A549 (cell line): ENCODE data around the gene DEFB123. TPM values are rescaled to one million over a fixed set of nuclear protein-coding genes. Genes with fewer than 3 reads are reported as not detected.

Source experiments
- ATAC-seq, 2 experiments: fragments of 200-7000 bp in 1 of 2; fragments of >200 bp in 1 of 2; cut with Nextera tagmentation in 1 of 2; cut with Tn5 transposase in 1 of 2; 3 replicates each; pipeline versions ENCODE4 v1.8.0 to v1.9.1; 2018 to 2020; ENCODE audit warnings: mild to moderate bottlenecking in 1 of 2, moderate library complexity in 1 of 2
- CTCF ChIA-PET: fragments of 300-600 bp; sonication (Branson Sonifier 250); formaldehyde crosslinking; extraction: SDS; loops from one replicate; lab custom pipeline; 2021; ENCODE audit warnings: antibody characterized with exemption, inconsistent platforms; lab: Yijun Ruan, JAX
- POLR2A ChIA-PET: fragments of 350-600 bp; formaldehyde crosslinking; extraction: SDS; loops from one replicate; lab custom pipeline; 2021; ENCODE audit warnings: antibody characterized with exemption, inconsistent platforms; lab: Yijun Ruan, JAX
- DNase-seq, 2 experiments: peaks; one replicate each; pipeline versions ENCODE4 v3.0.0 to v3.0.0-alpha.2; 2011 to 2016; ENCODE audit warnings: low read depth in 1 of 2, low spot score in 1 of 2
- FAIRE-seq: peaks from 2 replicates; lab custom pipeline; 2011; peaks lifted over from hg19 to GRCh38; lab: Jason Lieb, UNC
- H3K27ac ChIP-seq, 2 experiments: fragments of >200 bp; sonication (Bioruptor Twin); formaldehyde crosslinking; 3 replicates each; pipeline ENCODE4 v1.5.1; 2016 to 2017
- H3K4me1 ChIP-seq: fragments of >200 bp; sonication (Bioruptor Twin); formaldehyde crosslinking; 3 replicates; pipeline ENCODE4 v1.6.1; 2016
- H3K4me2 ChIP-seq: fragments of >200 bp; sonication (Bioruptor Twin); formaldehyde crosslinking; 3 replicates; pipeline ENCODE4 v1.6.1; 2016
- H3K4me3 ChIP-seq: fragments of >200 bp; sonication (Bioruptor Twin); formaldehyde crosslinking; 3 replicates; pipeline ENCODE4 v1.5.1; 2016
- H3K9me3 ChIP-seq: fragments of >200 bp; sonication (Bioruptor Twin); formaldehyde crosslinking; 3 replicates; pipeline ENCODE4 v1.6.1; 2016
- CBX2 ChIP-seq: fragments of 200-600 bp; sonication (generic); IDR thresholded peaks from 2 replicates; pipeline ENCODE4 v1.6.1; 2016; ENCODE audit warnings: low read depth, mild to moderate bottlenecking, borderline replicate concordance
- CHD2 ChIP-seq: fragments of 150-350 bp; IDR thresholded peaks from 2 replicates; pipeline ENCODE4 v1.6.1; 2014; ENCODE audit warnings: low read length; ENCODE audit not compliant: partially characterized antibody
- CHD4 ChIP-seq: fragments of 200-600 bp; sonication (generic); IDR thresholded peaks from 2 replicates; pipeline ENCODE4 v1.6.1; 2016; ENCODE audit warnings: antibody characterized with exemption, mild to moderate bottlenecking, borderline replicate concordance
- EHF ChIP-seq: fragments of 250-450 bp; sonication (Bioruptor Pico); IDR thresholded peaks from 2 replicates; pipeline ENCODE4 v1.5.0; 2020; ENCODE audit warnings: mild to moderate bottlenecking
- EHMT2 ChIP-seq: fragments of 200-600 bp; sonication (generic); IDR thresholded peaks from 2 replicates; pipeline ENCODE4 v1.6.1; 2016; ENCODE audit warnings: antibody characterized with exemption, low read depth, mild to moderate bottlenecking, moderate library complexity
- ELK1 ChIP-seq: fragments of 150-350 bp; IDR thresholded peaks from 2 replicates; pipeline ENCODE4 v1.6.1; 2014; ENCODE audit warnings: low read depth, mild to moderate bottlenecking, low read length
- FOSL2 ChIP-seq, 2 experiments: fragments of 450-650 bp in 1 of 2; fragments of >200 bp in 1 of 2; sonication (Bioruptor Twin) in 1 of 2; formaldehyde crosslinking; IDR thresholded peaks; 2 replicates each; pipeline versions ENCODE4 v1.5.0 to v1.6.1; 2016 to 2020; ENCODE audit warnings: mild to moderate bottlenecking in 1 of 2, moderate library complexity in 1 of 2
- GATA3 ChIP-seq: IDR thresholded peaks from 2 replicates; pipeline ENCODE4 v1.6.1; 2012; ENCODE audit warnings: borderline replicate concordance
- HDAC2 ChIP-seq: fragments of 200-600 bp; sonication (generic); IDR thresholded peaks from 2 replicates; pipeline ENCODE4 v1.6.1; 2016
- HEYL ChIP-seq: fragments of 250-450 bp; sonication (Bioruptor Pico); IDR thresholded peaks from 2 replicates; pipeline ENCODE4 v1.8.0; 2021; ENCODE audit warnings: mild to moderate bottlenecking, moderate library complexity
- HOXB5 ChIP-seq: fragments of 250-450 bp; sonication (Bioruptor Pico); IDR thresholded peaks from 2 replicates; pipeline ENCODE4 v1.5.0; 2020; ENCODE audit warnings: mild to moderate bottlenecking, moderate library complexity
- JUN ChIP-seq, 2 experiments: fragments of >200 bp; sonication (Bioruptor Twin); formaldehyde crosslinking; IDR thresholded peaks; 2 replicates in 1 of 2; 3 replicates in 1 of 2; pipeline ENCODE4 v1.6.1; 2016 to 2017
- MAX ChIP-seq: IDR thresholded peaks from 2 replicates; pipeline ENCODE4 v1.6.1; 2012
- PHF8 ChIP-seq: fragments of 200-600 bp; sonication (generic); IDR thresholded peaks from 2 replicates; pipeline ENCODE4 v1.6.1; 2016; ENCODE audit warnings: low read depth, mild to moderate bottlenecking, antibody characterized with exemption, moderate library complexity, borderline replicate concordance
- RAD21 ChIP-seq, 2 experiments: fragments of >200 bp in 1 of 2; sonication (Bioruptor Twin) in 1 of 2; formaldehyde crosslinking in 1 of 2; IDR thresholded peaks in 1 of 2; conservative IDR thresholded peaks in 1 of 2; 2 replicates in 1 of 2; 3 replicates in 1 of 2; pipeline ENCODE4 v1.6.1; 2012 to 2018; ENCODE audit warnings: inconsistent platforms in 1 of 2
- TFCP2L1 ChIP-seq: fragments of 250-450 bp; sonication (Bioruptor Pico); IDR thresholded peaks from 2 replicates; pipeline ENCODE4 v1.5.0; 2021; ENCODE audit warnings: mild to moderate bottlenecking
- WGBS: methylation state at CpG from one replicate; pipeline ENCODE4 v1.1.6; 2017; ENCODE audit errors: missing lambda C conversion rate; 5-methylcytosine and 5-hydroxymethylcytosine counted together
- polyA plus RNA-seq, 4 experiments: library from polyadenylated mRNA; depleted of rRNA in 3 of 4; stranded (reverse); fragments of >200 nt; fragmentation: RNase III in 1 of 4; extraction: RNeasy Plus Mini Kit Qiagen cat#74134 plus additional on column Dnase treatment in 1 of 4; gene quantifications; 2 replicates in 3 of 4; 3 replicates in 1 of 4; pipeline ENCODE4 v1.2.3, GENCODE V29; 2011 to 2017
- TF ChIP-seq, protein P1 (sequence below): IDR thresholded peaks from 2 replicates; pipeline ENCODE4 v1.6.1; 2012; ENCODE audit warnings: low read depth, borderline replicate concordance

DEFB123 gene
- polyA plus RNA-seq, 2 of the 4 experiments (the other 2 are of a cell fraction): not detected

- TF ChIP-seq HOXB5 (CRISPR knock-in tag) (no peak), EHMT2 (no peak), RAD21 (conservative IDR thresholded peaks at IDR 0.05 in 1 of 2, IDR thresholded peaks at IDR 0.05 in 1 of 2) (no peak), CBX2 (no peak)
Observed at GRCh38 chr20:31476643-31477215, 36.3 kb downstream of the DEFB123 start (continued).

DNA sequence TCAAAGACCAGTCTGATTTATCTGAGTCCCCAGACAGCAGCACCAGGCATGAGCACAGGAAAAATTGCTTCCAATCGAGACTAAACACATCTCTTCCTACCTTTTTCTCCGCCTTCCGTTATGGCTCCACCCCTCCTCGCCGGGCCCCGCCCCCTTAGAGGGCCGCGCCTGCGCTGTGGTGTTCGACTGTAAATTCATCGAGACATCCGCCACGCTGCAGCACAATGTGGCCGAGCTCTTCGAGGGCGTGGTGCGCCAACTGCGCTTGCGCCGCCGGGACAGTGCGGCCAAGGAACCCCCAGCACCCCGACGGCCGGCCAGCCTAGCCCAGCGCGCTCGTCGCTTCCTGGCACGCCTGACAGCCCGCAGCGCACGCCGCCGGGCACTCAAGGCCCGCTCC, 43.6 kb downstream of the DEFB123 start:
- POLR2A ChIA-PET: no interaction called here
- Histone ChIP-seq H3K4me2 (0 out of 3 replicates have a peak overlapping the region, but pooled peaks have one; percentile 21), H3K27ac (no peak overlapping the region), H3K4me3 (no peak overlapping the region), H3K9me3 (no peaks in the 10 kb centered on the region), H3K4me1 (no peaks in the 10 kb centered on the region)
- no peak for FAIRE-seq
- DNase-seq: peak in 1 of 2 experiments; percentile 42
- WGBS: 57% methylated on average over 25 of the region's 36 CpGs
- ATAC-seq: peak in 1 of 2 experiments; percentile 70; a peak in 3 of 6 replicates
- CTCF ChIA-PET: interaction anchor here (0.6 to 4.2 kb wide), 3 partner anchors 19 to 157 kb away, joined by 4 to 30 read pairs (median 23); no protein-coding TSS in a partner anchor
- TF ChIP-seq GATA3 (no peak), MAX (peak; percentile 49; the same call in 1 of the 2 replicates)
- TF ChIP-seq, protein P1, sequence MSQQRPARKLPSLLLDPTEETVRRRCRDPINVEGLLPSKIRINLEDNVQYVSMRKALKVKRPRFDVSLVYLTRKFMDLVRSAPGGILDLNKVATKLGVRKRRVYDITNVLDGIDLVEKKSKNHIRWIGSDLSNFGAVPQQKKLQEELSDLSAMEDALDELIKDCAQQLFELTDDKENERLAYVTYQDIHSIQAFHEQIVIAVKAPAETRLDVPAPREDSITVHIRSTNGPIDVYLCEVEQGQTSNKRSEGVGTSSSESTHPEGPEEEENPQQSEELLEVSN: peak; percentile 63; the same call in 1 of the 2 replicates

- ChIA-PET POLR2A (no interaction called here), CTCF (interaction anchor here (0.6 to 6.9 kb wide), 3 partner anchors 17 to 452 kb away, joined by 3 to 53 read pairs (median 3); no protein-coding TSS in a partner anchor)
- DNase-seq: no peak
- no peak overlapping the region for H3K4me2 ChIP-seq
- no peak overlapping the region for H3K4me3 ChIP-seq
- ATAC-seq: no peak
- TF ChIP-seq EHF (CRISPR knock-in tag): no peak
- TF ChIP-seq JUN (IDR thresholded peaks at IDR 0.05): no peak
- no peak for TF ChIP-seq ELK1
- no peak for TF ChIP-seq HDAC2
- TF ChIP-seq PHF8: no peak
- TF ChIP-seq FOSL2 (IDR thresholded peaks at IDR 0.05): no peak
- TF ChIP-seq FOSL2 (CRISPR knock-in tag; IDR thresholded peaks at IDR 0.05): no peak
- no peak for TF ChIP-seq CHD2
- no peak for TF ChIP-seq RAD21 (conservative IDR thresholded peaks at IDR 0.05 in 1 of 2, IDR thresholded peaks at IDR 0.05 in 1 of 2)
- TF ChIP-seq HEYL (CRISPR knock-in tag): no peak
- H3K9me3 ChIP-seq: no peaks in the 10 kb centered on the region
- 84% methylated on average over 31 of the region's 31 CpGs for WGBS
- FAIRE-seq: no peak
- H3K4me1 ChIP-seq: no peaks in the 10 kb centered on the region
- H3K27ac ChIP-seq: no peak overlapping the region
Observed at GRCh38 chr20:31485450-31486339, 45.3 kb downstream of the DEFB123 start.

DNA sequence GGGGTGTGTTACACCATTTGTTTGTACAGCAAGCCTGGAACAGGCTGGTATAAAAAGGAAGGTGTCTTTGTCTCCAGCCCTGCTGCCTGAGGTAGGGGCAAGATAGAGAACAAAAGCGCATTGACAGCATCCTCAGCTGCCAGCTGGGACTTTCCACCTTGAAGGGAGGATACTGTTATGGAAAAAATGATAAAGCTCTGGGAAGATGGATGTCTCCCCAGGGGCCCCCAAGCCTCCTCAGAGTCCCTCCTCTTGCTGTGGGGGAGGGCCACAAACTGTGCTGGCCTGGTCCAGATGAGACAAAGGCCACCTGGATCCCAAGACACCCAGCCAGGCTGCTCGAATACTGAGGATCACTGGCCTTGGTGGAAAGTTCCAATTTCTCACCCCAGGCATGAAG, 47.7 kb downstream of the DEFB123 start:
- DNase-seq: no peak
- Histone ChIP-seq H3K4me2 (no peak overlapping the region), H3K4me1 (no peaks in the 10 kb centered on the region), H3K9me3 (no peaks in the 10 kb centered on the region), H3K27ac (no peak overlapping the region), H3K4me3 (no peak overlapping the region)
- no peak for FAIRE-seq
- TF ChIP-seq MAX (no peak), CHD4 (no peak), TFCP2L1 (CRISPR knock-in tag) (no peak)
- WGBS: 60% methylated on average over 2 of the region's 2 CpGs
- ChIA-PET CTCF (interaction anchor here (1.6 to 6.9 kb wide), 3 partner anchors 14 to 29 kb away, joined by 4 to 53 read pairs (median 11); partner anchors contain the start of gene HM13), POLR2A (no interaction called here)
- ATAC-seq: no peak; a peak in 1 of 6 replicates
